ENCODE data around the gene MAPK6.

DNA sequence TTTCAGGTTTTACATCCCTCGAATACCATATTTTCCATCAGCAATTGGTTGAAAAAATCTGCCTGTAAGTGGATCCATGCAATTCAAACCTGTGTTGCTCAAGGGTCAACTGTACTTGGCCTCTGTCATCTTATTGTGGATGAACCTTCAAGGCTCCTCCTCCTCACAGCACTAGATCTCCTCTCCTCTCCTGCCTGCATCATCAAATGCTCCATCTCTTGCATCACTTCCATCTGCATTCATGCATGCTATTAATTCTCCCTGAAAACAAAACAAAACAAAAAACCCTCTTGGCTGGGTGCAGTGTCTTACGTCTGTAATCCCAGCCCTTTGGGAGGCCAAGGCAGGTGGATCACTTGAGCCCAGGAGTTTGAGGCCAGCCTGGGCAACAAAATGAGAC lies 83.4 kb downstream of the MAPK6 start:
- no peak for TF ChIP-seq CTCF (IDR thresholded peaks at IDR 0.05; ENCODE audit: low read depth, low read length)
- no peak for TF ChIP-seq EZH2phosphoT487 (IDR thresholded peaks at IDR 0.05; ENCODE audit: low read depth)

Measured in OCI-LY3 (cell line).